Caco-2 (cell line): ENCODE data around the gene ALG9. TPM values are rescaled to one million over a fixed set of nuclear protein-coding genes. Genes with fewer than 3 reads are reported as not detected.
"Not testable (repeated sequence)": the region's sequence is repeated elsewhere in the genome, so short reads cannot be mapped to it uniquely, and the experiment has no call there.

Experiments used
- BruUV-seq: library from RNA; stranded (reverse); fragments of 400-500 nt; replicated peaks from 2 replicates; lab custom pipeline; 2021; lab: Mats Ljungman, UMichigan
- CTCF ChIA-PET: fragments of 300-600 bp; sonication (Branson Sonifier 250); formaldehyde crosslinking; loops from one replicate; lab custom pipeline; 2022; ENCODE audit warnings: antibody characterized with exemption; lab: Charles Lee
- POLR2A ChIA-PET: fragments of 300-600 bp; sonication (Branson Sonifier 250); formaldehyde crosslinking; loops from one replicate; lab custom pipeline; 2022; ENCODE audit warnings: antibody characterized with exemption; lab: Charles Lee
- DNase-seq, 2 experiments: peaks; one replicate each; pipeline versions ENCODE4 v3.0.0 to v3.0.0-alpha.2; 2020 to 2022
- H3K27me3 ChIP-seq: replicated peaks from 2 replicates; pipeline ENCODE4 v1.6.0; 2011; ENCODE audit warnings: low read length; ENCODE audit not compliant: control insufficient read depth, insufficient read depth
- H3K36me3 ChIP-seq: 2 replicates; pipeline ENCODE4 v1.5.1; 2011; ENCODE audit warnings: low read length; ENCODE audit not compliant: control insufficient read depth, insufficient read depth
- H3K4me1 ChIP-seq: fragments of 250-450 bp; sonication (Bioruptor Pico); 2 replicates; pipeline ENCODE4 v1.5.1; 2020; ENCODE audit warnings: mild to moderate bottlenecking
- H3K4me3 ChIP-seq: 2 replicates; pipeline ENCODE4 v1.5.1; 2011; ENCODE audit warnings: low read depth, mild to moderate bottlenecking, control low read depth, low read length
- H3K9me3 ChIP-seq: fragments of 250-450 bp; sonication (Bioruptor Pico); 2 replicates; pipeline ENCODE4 v1.5.1; 2020; ENCODE audit warnings: mild to moderate bottlenecking, moderate library complexity
- H3K27ac Mint-ChIP-seq: one replicate; pipeline ENCODE4 v1.8.0; 2022; ENCODE audit warnings: mixed read lengths; ENCODE audit not compliant: unreplicated experiment
- H3K27me3 Mint-ChIP-seq: one replicate; pipeline ENCODE4 v1.8.0; 2022; ENCODE audit warnings: mixed read lengths; ENCODE audit not compliant: insufficient read depth, unreplicated experiment
- H3K36me3 Mint-ChIP-seq: one replicate; pipeline ENCODE4 v1.8.0; 2022; ENCODE audit warnings: mild to moderate bottlenecking, mixed read lengths; ENCODE audit not compliant: insufficient read depth, unreplicated experiment
- H3K4me1 Mint-ChIP-seq: one replicate; pipeline ENCODE4 v1.8.0; 2022; ENCODE audit warnings: low read depth, mixed read lengths; ENCODE audit not compliant: unreplicated experiment
- H3K4me3 Mint-ChIP-seq: one replicate; pipeline ENCODE4 v1.8.0; 2022; ENCODE audit warnings: mild to moderate bottlenecking, moderate library complexity, mixed read lengths; ENCODE audit not compliant: unreplicated experiment
- H3K9me3 Mint-ChIP-seq: one replicate; pipeline ENCODE4 v1.8.0; 2022; ENCODE audit warnings: mixed read lengths; ENCODE audit not compliant: unreplicated experiment
- CTCF ChIP-seq, 2 experiments: fragments of 200-600 bp in 1 of 2; IDR thresholded peaks; 1 replicate in 1 of 2; 2 replicates in 1 of 2; pipeline versions ENCODE4 v1.5.1 to v1.8.0; 2011 to 2022; ENCODE audit warnings: antibody characterized with exemption in 1 of 2, control low read depth in 1 of 2, inconsistent platforms in 1 of 2, low read depth in 1 of 2, low read length in 1 of 2, mild to moderate bottlenecking in 1 of 2, moderate library complexity in 1 of 2; ENCODE audit not compliant: insufficient read depth in 1 of 2, severe bottlenecking in 1 of 2, unreplicated experiment in 1 of 2
- intact Hi-C: fragments of 100-400 bp; cut with micrococcal nuclease; formaldehyde crosslinking; loops from one replicate; pipeline ENCODE4 v1.10.0; 2022; ENCODE audit not compliant: unreplicated experiment
- total RNA-seq: library from RNA; stranded (reverse); gene quantifications from 2 replicates; pipeline ENCODE4 v1.2.3, GENCODE V29; 2022

ALG9 gene
- total RNA-seq, 1 experiment from 2014 or later: 57.4 TPM

GRCh38 chr11:111886032-111886431 lies 14.7 kb upstream of the ALG9 start:
- TF ChIP-seq CTCF (IDR thresholded peaks at IDR 0.05; ENCODE audit: insufficient read depth in 1 of 2, low read depth in 1 of 2, low read length in 1 of 2, severe bottlenecking in 1 of 2, unreplicated experiment in 1 of 2): no peak
- Mint-ChIP-seq H3K4me1 (no peaks in the 10 kb centered on the region), H3K27me3 (peaks cover 5% of the 10 kb centered on the region), H3K27ac (no peak overlapping the region), H3K9me3 (no peaks in the 10 kb centered on the region), H3K36me3 (no peaks in the 10 kb centered on the region), H3K4me3 (no peak overlapping the region)
- Histone ChIP-seq H3K36me3 (no peaks in the 10 kb centered on the region), H3K9me3 (peaks cover 2% of the 10 kb centered on the region; the same call in 1 of the 2 replicates), H3K4me1 (no peaks in the 10 kb centered on the region), H3K4me3 (no peak overlapping the region), H3K27me3 (no peaks in the 10 kb centered on the region)
- POLR2A ChIA-PET: interaction anchor here (0.5 kb wide), 1 partner anchor 41 kb away, joined by 3 read pairs; no protein-coding TSS in a partner anchor
- BruUV-seq: no TSS peak
- CTCF ChIA-PET: interaction anchor here (0.8 kb wide), 1 partner anchor 96 kb away, joined by 3 read pairs; no protein-coding TSS in a partner anchor
- intact Hi-C loops: no loop called here
- DNase-seq: no peak

GRCh38 chr11:111885053-111885452 lies 13.7 kb upstream of the ALG9 start:
- H3K4me1 Mint-ChIP-seq, BruUV-seq, H3K27ac Mint-ChIP-seq, H3K4me3 ChIP-seq, H3K27me3 ChIP-seq, H3K36me3 Mint-ChIP-seq, H3K4me1 ChIP-seq, H3K9me3 ChIP-seq, H3K36me3 ChIP-seq, CTCF ChIA-PET, H3K4me3 Mint-ChIP-seq, H3K9me3 Mint-ChIP-seq, H3K27me3 Mint-ChIP-seq, intact Hi-C loops, DNase-seq: not testable (repeated sequence)
- POLR2A ChIA-PET: interaction anchor here (0.6 kb wide), 1 partner anchor 96 kb away, joined by 3 read pairs; no protein-coding TSS in a partner anchor

- no TSS peak for BruUV-seq
- peaks cover 8% of the 10 kb centered on the region for H3K4me1 Mint-ChIP-seq
- Histone ChIP-seq H3K9me3 (no peaks in the 10 kb centered on the region), H3K36me3 (no peaks in the 10 kb centered on the region), H3K4me1 (peaks cover 6% of the 10 kb centered on the region; the same call in 1 of the 2 replicates), H3K4me3 (no peak overlapping the region), H3K27me3 (no peaks in the 10 kb centered on the region)
- H3K27me3 Mint-ChIP-seq: no peaks in the 10 kb centered on the region
- ChIA-PET CTCF (interaction anchor here (1.7 to 2.0 kb wide), 2 partner anchors 36 to 45 kb away, joined by 4 to 6 read pairs; partner anchors contain the start of gene C11orf52), POLR2A (interaction anchor here (0.6 kb wide), 1 partner anchor 146 kb away, joined by 3 read pairs; no protein-coding TSS in a partner anchor)
- H3K27ac Mint-ChIP-seq: no peak overlapping the region
- no peaks in the 10 kb centered on the region for H3K9me3 Mint-ChIP-seq
- peaks cover 13% of the 10 kb centered on the region for H3K36me3 Mint-ChIP-seq
- no peak overlapping the region for H3K4me3 Mint-ChIP-seq
- DNase-seq: no peak
- intact Hi-C loops: no loop called here
- TF ChIP-seq CTCF (IDR thresholded peaks at IDR 0.05; ENCODE audit: insufficient read depth in 1 of 2, low read depth in 1 of 2, low read length in 1 of 2, severe bottlenecking in 1 of 2, unreplicated experiment in 1 of 2): no peak
Observed at GRCh38 chr11:111882202-111882601, 10.8 kb upstream of the ALG9 start.
